DMS53 treated with DMSO at 0.1 percent for 48 hours (cell line): Measurements from ENCODE around the gene NUFIP2.
A peak's percentile ranks its signal among the peaks of the same experiment; 100 is the strongest.
"Not testable (repeated sequence)": the region's sequence is repeated elsewhere in the genome, so short reads cannot be mapped to it uniquely, and the experiment has no call there.

Experiments used
- DNase-seq: peaks from one replicate; lab custom pipeline; 2025; ENCODE audit not compliant: unreplicated experiment; lab: John Stamatoyannopoulos, UW

Gene NUFIP2

GRCh38 chr17:29279397-29280070 is 14.4 kb downstream of the NUFIP2 start:
- no peak for DNase-seq

GRCh38 chr17:29278692-29279091 is 15.3 kb downstream of the NUFIP2 start:
- DNase-seq: no peak

GRCh38 chr17:29273924-29274323 is 20.0 kb downstream of the NUFIP2 start:
- DNase-seq: no peak

- DNase-seq: not testable (repeated sequence)
Measured at GRCh38 chr17:29271980-29272379, 22.0 kb downstream of the NUFIP2 start.

- DNase-seq: no peak
Measured at GRCh38 chr17:29263916-29264315, 30.0 kb downstream of the NUFIP2 start.

- DNase-seq: no peak
Measured at GRCh38 chr17:29257756-29258155, 36.2 kb downstream of the NUFIP2 start.

- no peak for DNase-seq
Measured at GRCh38 chr17:29256735-29257466, 37.0 kb downstream of the NUFIP2 start.

- DNase-seq: no peak
Measured at GRCh38 chr17:29255926-29256522, 37.9 kb downstream of the NUFIP2 start.

GRCh38 chr17:29253037-29253436 is 40.9 kb downstream of the NUFIP2 start:
- no peak for DNase-seq

- no peak for DNase-seq
Measured at GRCh38 chr17:29252101-29252791, 41.7 kb downstream of the NUFIP2 start.

GRCh38 chr17:29251184-29251583 is 42.8 kb downstream of the NUFIP2 start:
- no peak for DNase-seq

- no peak for DNase-seq
Measured at GRCh38 chr17:29250666-29251065, 43.3 kb downstream of the NUFIP2 start.

GRCh38 chr17:29248845-29249244 is 45.1 kb downstream of the NUFIP2 start:
- no peak for DNase-seq

GRCh38 chr17:29247219-29247618 is 46.7 kb downstream of the NUFIP2 start:
- no peak for DNase-seq

- no peak for DNase-seq
Measured at GRCh38 chr17:29246628-29247027, 47.3 kb downstream of the NUFIP2 start, which contains the start of gene CRYBA1. Gene CRYBA1, plus strand, starts transcription at chr17:29246859. Its CDS starts 5 bp downstream, at chr17:29246864.

- no peak for DNase-seq
Measured at GRCh38 chr17:29245401-29245800, 48.5 kb downstream of the NUFIP2 start.

GRCh38 chr17:29243792-29244191 is 50.2 kb downstream of the NUFIP2 start:
- no peak for DNase-seq

- DNase-seq: no peak
Measured at GRCh38 chr17:29242790-29243189, 51.2 kb downstream of the NUFIP2 start.

- DNase-seq: no peak
Measured at GRCh38 chr17:29242051-29242450, 51.9 kb downstream of the NUFIP2 start.

- peak; percentile 9 for DNase-seq
Measured at GRCh38 chr17:29240968-29241963, 52.7 kb downstream of the NUFIP2 start.
